GM23248 (cell line): ENCODE results near the gene DGKH. TPM values are rescaled to one million over a fixed set of nuclear protein-coding genes. Genes with fewer than 3 reads are reported as not detected.

Experiments
- DNase-seq: peaks from one replicate; pipeline ENCODE4 v3.0.0-alpha.2; 2015
- H2AFZ ChIP-seq: fragments of 200-600 bp; sonication (generic); 2 replicates; pipeline ENCODE4 v1.6.1; 2016; ENCODE audit warnings: antibody characterized with exemption
- H3F3A ChIP-seq: fragments of 200-600 bp; sonication (generic); 2 replicates; pipeline ENCODE4 v1.6.1; 2016; ENCODE audit warnings: mild to moderate bottlenecking, antibody characterized with exemption, mixed run types; ENCODE audit not compliant: insufficient read depth
- H3K27ac ChIP-seq: fragments of 200-600 bp; sonication (generic); 2 replicates; pipeline ENCODE4 v1.5.1; 2016; ENCODE audit warnings: mild to moderate bottlenecking
- H3K27me3 ChIP-seq: fragments of 200-600 bp; sonication (generic); replicated peaks from 2 replicates; pipeline ENCODE4 v1.6.1; 2016; ENCODE audit warnings: mild to moderate bottlenecking; ENCODE audit not compliant: insufficient read depth
- H3K36me3 ChIP-seq: fragments of 200-600 bp; sonication (generic); 2 replicates; pipeline ENCODE4 v1.6.1; 2016; ENCODE audit warnings: low read depth, mild to moderate bottlenecking
- H3K4me1 ChIP-seq: fragments of 200-600 bp; sonication (generic); 2 replicates; pipeline ENCODE4 v1.6.1; 2016; ENCODE audit warnings: mild to moderate bottlenecking; ENCODE audit not compliant: insufficient read depth
- H3K4me2 ChIP-seq: fragments of 200-600 bp; sonication (generic); one replicate; pipeline ENCODE4 v1.6.1; 2016; ENCODE audit warnings: mild to moderate bottlenecking; ENCODE audit not compliant: unreplicated experiment
- H3K4me3 ChIP-seq: fragments of 200-600 bp; sonication (generic); 2 replicates; pipeline ENCODE4 v1.5.1; 2016; ENCODE audit warnings: mild to moderate bottlenecking
- H3K79me2 ChIP-seq: fragments of 200-600 bp; sonication (generic); 2 replicates; pipeline ENCODE4 v1.6.1; 2016; ENCODE audit warnings: mild to moderate bottlenecking; ENCODE audit not compliant: insufficient read depth
- H3K9ac ChIP-seq: fragments of 200-600 bp; sonication (generic); 2 replicates; pipeline ENCODE4 v1.6.1; 2016; ENCODE audit warnings: mild to moderate bottlenecking
- H3K9me2 ChIP-seq: fragments of 200-600 bp; sonication (generic); 2 replicates; pipeline ENCODE4 v1.6.1; 2016; ENCODE audit warnings: mixed run types, mild to moderate bottlenecking, moderate library complexity; ENCODE audit not compliant: insufficient read depth
- H3K9me3 ChIP-seq: fragments of 200-600 bp; sonication (generic); one replicate; pipeline ENCODE4 v1.6.1; 2017; ENCODE audit warnings: low read depth
- H4K20me1 ChIP-seq: fragments of 200-600 bp; sonication (generic); 2 replicates; pipeline ENCODE4 v1.6.0; 2016; ENCODE audit not compliant: insufficient read depth
- EZH2 ChIP-seq: fragments of 200-600 bp; sonication (generic); IDR thresholded peaks from 2 replicates; pipeline ENCODE4 v1.6.1; 2018; ENCODE audit warnings: antibody characterized with exemption, mild to moderate bottlenecking; ENCODE audit not compliant: insufficient read depth, poor library complexity, severe bottlenecking
- EZH2phosphoT487 ChIP-seq: fragments of 200-600 bp; sonication (generic); IDR thresholded peaks from 2 replicates; pipeline ENCODE4 v1.6.1; 2018; ENCODE audit warnings: antibody characterized with exemption, moderate library complexity, mild to moderate bottlenecking, low read depth; ENCODE audit not compliant: insufficient read depth
- WGBS, 2 experiments: methylation state at CpG; one replicate each; pipeline ENCODE4 v1.1.6; 2015 to 2017; ENCODE audit warnings: low lambda C conversion rate in 2 of 2, low coverage in 1 of 2; ENCODE audit errors: missing lambda C conversion rate in 2 of 2; 5-methylcytosine and 5-hydroxymethylcytosine counted together
- in situ Hi-C: fragments of 300-500 bp; cut with MboI; formaldehyde crosslinking; loops from 2 replicates; pipeline ENCODE4 v1.15.0; 2020
- polyA plus RNA-seq: library from polyadenylated mRNA; unstranded; fragments of >200 nt; fragmentation: Nextera tagmentation; extraction: Ambion mirVana; gene quantifications from 2 replicates; pipeline ENCODE4 v1.2.1, GENCODE V29; 2016
- total RNA-seq: library from RNA; depleted of rRNA; stranded (reverse); fragments of >200 nt; shearing (Covaris generic); gene quantifications from 2 replicates; pipeline ENCODE4 v1.2.3, GENCODE V29; 2014

DGKH gene
- total and polyA plus RNA-seq, 2 experiments from 2014 or later = 1.4 to 7.1 TPM

DNA sequence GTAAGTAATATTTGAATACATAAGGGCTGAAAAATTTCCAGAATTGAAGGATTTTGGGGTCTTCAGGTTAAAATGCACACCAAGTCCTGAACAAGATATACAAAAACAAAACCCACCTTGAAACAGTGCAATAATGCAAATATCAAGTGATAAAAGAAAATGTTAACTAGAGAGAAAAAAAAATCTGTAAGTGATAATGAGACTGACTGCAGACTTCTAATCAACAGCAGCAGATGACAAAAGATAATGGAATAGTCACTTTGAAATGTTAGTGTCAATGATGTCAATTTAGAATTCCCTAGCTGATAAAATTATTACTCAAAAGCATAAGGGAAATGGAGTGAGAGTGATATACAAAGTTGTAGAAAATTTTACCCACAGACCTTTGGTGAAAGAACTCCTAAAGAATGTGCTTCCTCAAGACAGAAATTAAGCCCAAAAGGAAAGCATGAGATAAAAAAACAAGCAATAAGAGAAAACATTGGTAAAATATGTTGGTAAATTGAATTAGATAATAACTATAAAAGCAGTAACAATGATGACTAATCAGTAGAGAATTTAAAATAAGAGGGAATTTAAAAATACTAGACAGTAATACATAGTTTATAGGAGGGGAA is 12.4 kb upstream of the DGKH start:
- Histone ChIP-seq H3K4me2 (no peak overlapping the region), H3K36me3 (no peaks in the 10 kb centered on the region), H2AFZ (no peak overlapping the region), H3K9ac (no peak overlapping the region), H3K4me3 (no peak overlapping the region), H3K27me3 (no peaks in the 10 kb centered on the region), H3K79me2 (peaks cover under 1% of the 10 kb centered on the region; the same call in 1 of the 2 replicates), H3K9me3 (no peaks in the 10 kb centered on the region), H3F3A (0 out of 2 replicates have a peak, but pooled peaks cover 13% of the 10 kb centered on the region), H3K4me1 (no peaks in the 10 kb centered on the region), H3K27ac (no peak overlapping the region), H4K20me1 (no peaks in the 10 kb centered on the region), H3K9me2 (no peaks in the 10 kb centered on the region)
- in situ Hi-C loops = no loop called here
- TF ChIP-seq EZH2 = no peak
- TF ChIP-seq EZH2phosphoT487 = no peak
- DNase-seq = no peak

DNA sequence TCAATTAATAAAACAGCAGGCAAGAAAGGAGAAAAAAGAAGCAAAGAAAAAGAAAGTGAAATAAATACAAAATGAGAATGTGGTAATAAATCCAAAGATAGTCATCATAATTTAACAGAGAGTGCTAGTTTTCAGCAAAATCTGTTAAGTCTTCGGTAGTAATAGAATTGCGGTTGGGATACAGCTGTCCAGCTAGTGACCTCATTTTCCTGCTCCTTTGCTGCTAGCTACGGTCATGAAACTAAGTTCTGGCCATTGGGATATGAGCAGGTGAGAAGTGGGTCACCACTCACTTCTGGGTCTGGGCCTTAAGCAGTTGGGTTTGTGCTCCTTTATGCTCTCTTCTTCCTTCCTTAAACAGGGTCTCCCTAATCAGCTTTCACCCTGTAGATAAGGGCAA is 11.7 kb upstream of the DGKH start:
- Histone ChIP-seq H3K36me3 (no peaks in the 10 kb centered on the region), H3K9me3 (no peaks in the 10 kb centered on the region), H3K4me3 (no peak overlapping the region), H3K27ac (no peak overlapping the region), H3K27me3 (no peaks in the 10 kb centered on the region), H3K4me2 (no peak overlapping the region), H3K9me2 (no peaks in the 10 kb centered on the region), H3K9ac (no peak overlapping the region), H4K20me1 (no peaks in the 10 kb centered on the region), H3K4me1 (no peaks in the 10 kb centered on the region), H3K79me2 (peaks cover 8% of the 10 kb centered on the region), H2AFZ (no peak overlapping the region), H3F3A (0 out of 2 replicates have a peak, but pooled peaks cover 13% of the 10 kb centered on the region)
- WGBS, 2 experiments = 96% methylated on average over 3 of the region's 3 CpGs
- in situ Hi-C loops = no loop called here
- no peak for TF ChIP-seq EZH2
- DNase-seq = no peak

DNA sequence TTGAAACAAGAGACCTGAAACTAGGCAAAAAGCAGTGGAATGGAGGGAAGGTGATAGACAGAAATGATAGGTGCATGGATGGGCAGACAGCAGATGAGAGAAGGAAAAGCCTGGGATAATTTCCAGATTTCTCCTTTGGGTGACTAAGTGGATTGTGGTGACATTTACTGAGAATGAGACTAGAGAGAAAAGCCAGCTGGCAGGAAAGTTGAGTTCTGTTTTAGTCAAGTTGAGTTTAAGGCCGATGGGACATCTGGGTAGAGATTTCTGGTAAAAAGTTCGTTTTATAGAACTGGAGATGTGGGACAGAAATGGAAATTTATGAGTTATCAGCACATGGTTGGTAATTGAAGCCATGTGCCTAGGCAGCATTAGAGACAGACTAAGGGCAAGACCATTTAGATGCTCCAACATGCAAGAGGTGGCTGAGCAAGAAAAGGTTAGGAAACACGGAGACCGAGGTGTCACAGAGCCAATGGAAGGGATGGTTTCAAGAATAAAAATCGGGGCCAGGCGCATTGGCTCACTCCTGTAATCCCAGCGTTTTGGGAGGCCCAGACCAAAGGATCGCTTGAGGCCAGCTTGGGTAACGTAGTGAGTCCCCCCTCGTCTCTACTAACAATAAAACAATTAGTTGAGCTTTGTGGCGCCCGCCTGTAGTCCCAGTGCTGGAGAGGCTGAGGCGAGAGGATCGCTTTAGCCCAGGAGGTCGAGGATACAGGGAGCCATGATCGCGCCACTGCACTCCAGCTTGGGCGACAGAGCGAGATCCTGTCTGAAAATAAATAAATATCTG is 9.6 kb upstream of the DGKH start:
- no peak overlapping the region for H3K9ac ChIP-seq
- 82 to 83% methylated on average over 19 of the region's 19 CpGs for WGBS, 2 experiments
- TF ChIP-seq EZH2phosphoT487 = no peak
- no peak for TF ChIP-seq EZH2
- H3K27ac ChIP-seq = no peak overlapping the region
- in situ Hi-C loops = no loop called here
- H4K20me1 ChIP-seq = no peaks in the 10 kb centered on the region
- no peak overlapping the region for H3K4me2 ChIP-seq
- H3K27me3 ChIP-seq = no peaks in the 10 kb centered on the region
- H3K36me3 ChIP-seq = no peaks in the 10 kb centered on the region
- no peaks in the 10 kb centered on the region for H3K9me2 ChIP-seq
- H3K4me1 ChIP-seq = peaks cover 6% of the 10 kb centered on the region; the same call in 1 of the 2 replicates
- H3K9me3 ChIP-seq = no peaks in the 10 kb centered on the region
- H2AFZ ChIP-seq = no peak overlapping the region
- peaks cover 29% of the 10 kb centered on the region for H3K79me2 ChIP-seq
- peaks cover 23% of the 10 kb centered on the region; the same call in 1 of the 2 replicates for H3F3A ChIP-seq
- H3K4me3 ChIP-seq = no peak overlapping the region
- DNase-seq = peak; percentile 63

DNA sequence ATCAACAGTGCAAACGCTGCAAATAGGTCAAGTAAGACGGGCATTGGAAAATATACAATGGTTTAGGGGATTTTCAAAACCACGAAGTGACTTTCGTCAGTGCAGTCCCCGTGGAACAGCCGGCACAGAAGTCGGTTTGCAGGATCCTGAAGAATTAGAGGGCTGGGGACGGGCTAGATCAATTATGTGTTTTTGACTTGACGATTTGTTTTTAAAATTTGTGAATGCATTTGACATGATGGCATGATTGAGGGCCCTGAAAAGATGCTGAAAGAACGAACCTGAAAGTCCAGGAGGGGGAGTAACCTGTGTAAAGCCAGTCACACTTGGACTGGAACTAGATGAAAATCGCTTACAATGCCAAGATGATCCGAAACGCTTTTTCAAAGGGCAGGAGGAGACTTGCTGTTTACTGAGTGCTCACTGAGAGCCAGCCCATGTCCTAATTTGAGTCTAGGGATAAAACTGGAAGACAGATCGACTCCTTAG is 8.9 kb upstream of the DGKH start:
- Histone ChIP-seq H3F3A (peaks cover 23% of the 10 kb centered on the region; the same call in 1 of the 2 replicates), H3K36me3 (no peaks in the 10 kb centered on the region), H4K20me1 (no peaks in the 10 kb centered on the region), H3K4me1 (peaks cover 6% of the 10 kb centered on the region; the same call in 1 of the 2 replicates), H3K27ac (peak overlapping the region; percentile 66), H3K27me3 (no peaks in the 10 kb centered on the region), H3K4me2 (peak overlapping the region; percentile 83), H3K4me3 (peak overlapping the region; percentile 79), H3K9me2 (no peaks in the 10 kb centered on the region), H3K79me2 (peaks cover 36% of the 10 kb centered on the region), H3K9ac (peak overlapping the region; percentile 77), H3K9me3 (no peaks in the 10 kb centered on the region), H2AFZ (peak overlapping the region; percentile 85)
- no peak for DNase-seq
- TF ChIP-seq EZH2phosphoT487 (no peak), EZH2 (no peak)
- in situ Hi-C loops = no loop called here
- WGBS, 2 experiments = 45 to 46% methylated on average over 14 of the region's 14 CpGs
